ENCODE results near the gene TUBA3E.
"Not testable (repeated sequence)": the region's sequence is repeated elsewhere in the genome, so short reads cannot be mapped to it uniquely, and the experiment has no call there.

The TUBA3E gene

DNA sequence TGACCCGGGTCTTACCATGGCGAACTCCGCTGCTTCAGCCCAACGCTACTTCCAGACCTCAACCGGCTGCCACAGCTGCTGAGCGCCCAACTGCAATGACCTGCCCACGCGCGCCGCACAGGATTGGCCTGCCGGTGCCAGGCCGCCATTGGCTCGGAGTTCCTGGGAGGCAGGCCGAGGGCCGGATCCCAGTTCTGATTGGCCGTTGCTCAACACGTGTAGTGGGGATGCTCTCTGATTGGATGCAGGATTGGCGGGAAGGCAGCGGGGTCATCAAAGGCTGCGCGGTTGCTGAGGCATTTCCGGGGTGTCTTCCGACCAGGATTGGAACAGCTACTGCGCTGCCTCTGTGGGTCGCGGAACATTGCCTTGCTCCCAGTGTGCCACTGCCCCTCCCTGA is at the start of gene TUBA3E:
Gene TUBA3E, minus strand, starts transcription at position 97 of the 400 bp plus-strand sequence. Its CDS starts 79 bp downstream, at position 18.
- no peak for DNase-seq (ENCODE audit: low spot score)

GRCh38 chr2:130246430-130246829 is 48.2 kb upstream of the TUBA3E start:
- DNase-seq (ENCODE audit: low spot score) = no peak

GRCh38 chr2:130245976-130246375 is 47.7 kb upstream of the TUBA3E start:
- DNase-seq (ENCODE audit: low spot score) = no peak

DNA sequence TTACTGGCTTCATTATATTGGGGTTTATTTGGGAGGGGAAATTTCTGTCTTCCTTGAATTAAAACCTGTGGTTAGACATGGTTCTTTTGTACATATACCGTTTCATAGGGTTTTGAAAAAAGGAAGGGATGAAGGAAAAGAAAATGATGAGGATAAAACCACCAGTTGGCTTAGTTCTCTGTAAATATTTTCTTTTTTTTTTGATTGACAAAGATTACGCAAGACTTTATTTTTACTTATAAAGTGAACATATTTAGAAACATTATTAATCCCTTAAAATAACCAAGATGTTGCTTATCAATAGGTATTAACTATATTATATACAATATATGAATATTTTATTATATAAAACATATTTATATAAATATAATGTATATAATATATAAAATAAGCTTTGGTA is 45.1 kb upstream of the TUBA3E start:
- no peak for DNase-seq (ENCODE audit: low spot score)

DNA sequence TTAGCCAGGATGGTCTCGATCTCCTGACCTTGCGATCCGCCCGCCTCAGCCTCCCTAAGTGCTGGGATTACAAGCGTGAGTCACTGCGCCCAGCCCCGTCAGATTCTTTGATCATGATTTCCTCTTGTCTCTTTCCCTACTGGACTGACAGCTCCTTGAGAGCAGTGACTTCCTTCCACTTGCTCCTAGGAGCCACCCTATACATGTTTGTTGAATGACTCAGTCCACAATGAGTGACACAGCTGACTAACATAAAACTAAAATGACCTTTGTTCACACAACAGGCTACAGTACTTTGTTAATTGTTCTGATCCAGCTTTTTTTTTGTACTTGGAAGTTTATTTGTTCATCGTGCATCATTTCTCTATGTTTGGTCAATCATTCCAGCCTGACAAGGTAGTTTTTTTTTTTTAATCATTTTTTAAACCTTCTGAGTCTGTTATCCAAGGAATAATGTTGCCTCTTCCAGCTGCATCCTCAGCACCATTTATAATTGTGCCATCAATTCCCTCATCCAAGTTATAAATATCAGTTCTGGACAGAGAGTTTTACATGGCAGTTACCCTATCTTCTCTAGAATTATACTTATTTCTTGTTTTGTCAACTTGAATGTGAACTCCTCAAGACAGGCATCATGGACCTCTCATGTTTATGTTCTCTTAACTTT is 42.9 kb upstream of the TUBA3E start:
- DNase-seq (ENCODE audit: low spot score) = no peak

DNA sequence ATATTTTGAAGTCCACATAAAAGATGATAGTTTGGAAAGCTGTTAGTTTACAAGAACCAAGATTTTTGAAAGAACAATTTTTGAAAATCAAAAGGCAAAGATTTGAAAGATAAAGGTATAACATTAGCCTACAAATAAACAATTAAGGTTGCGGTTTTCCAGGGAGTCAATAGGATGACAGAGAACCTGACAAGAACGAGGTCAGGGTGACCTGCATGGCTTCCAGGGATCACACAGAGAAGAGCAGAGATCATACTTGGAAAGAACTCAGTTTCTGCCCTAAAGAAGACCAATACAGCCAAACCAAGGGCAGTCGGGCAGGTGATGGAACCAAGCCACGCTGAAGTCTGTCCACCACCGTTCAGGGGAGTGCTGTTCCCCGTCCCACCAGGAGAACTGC is 41.3 kb upstream of the TUBA3E start:
- not testable (repeated sequence) for DNase-seq (ENCODE audit: low spot score)

DNA sequence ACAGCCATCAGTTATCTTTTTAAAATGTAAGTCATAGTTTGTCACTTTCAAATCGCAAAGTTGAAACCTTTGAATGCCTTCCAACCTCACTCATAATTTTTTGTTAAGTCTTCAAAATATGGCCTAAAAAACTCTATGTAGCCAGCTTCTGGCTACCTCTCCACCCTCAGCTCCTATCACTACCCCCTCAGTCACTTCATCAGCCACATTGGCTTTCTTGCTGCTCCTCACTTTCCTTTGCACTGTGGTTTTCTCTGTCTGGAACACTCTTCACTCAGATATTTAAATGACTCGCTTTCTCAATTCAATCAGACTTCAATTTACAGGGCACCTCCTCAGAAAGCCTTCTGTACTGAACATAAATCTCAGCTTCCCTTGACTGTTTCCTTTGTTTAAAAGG is 34.8 kb upstream of the TUBA3E start:
- not testable (repeated sequence) for DNase-seq (ENCODE audit: low spot score)

DNA sequence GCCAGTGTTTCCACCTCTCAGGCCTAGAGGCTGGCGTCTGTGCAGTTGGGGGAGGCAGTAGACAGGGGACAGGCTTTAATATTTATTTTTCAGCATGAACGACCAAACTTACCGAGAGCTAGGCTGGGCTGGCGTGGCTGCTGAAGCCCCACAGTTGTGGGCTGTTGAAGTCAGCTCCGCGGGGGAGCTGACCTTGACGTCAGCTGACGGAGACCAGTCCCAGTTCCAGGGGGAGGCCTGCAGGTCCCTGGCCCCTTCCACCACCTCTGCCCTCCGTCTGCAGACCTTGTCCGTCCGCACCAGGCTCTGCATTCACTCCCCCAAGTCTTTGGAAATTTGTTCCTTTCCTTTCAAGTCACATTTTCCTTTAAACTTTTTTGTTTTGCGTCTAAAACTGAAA is 33.4 kb upstream of the TUBA3E start:
- no peak for DNase-seq (ENCODE audit: low spot score)

- DNase-seq (ENCODE audit: low spot score) = not testable (repeated sequence)
Observed at GRCh38 chr2:130230907-130231306, 32.7 kb upstream of the TUBA3E start.

DNA sequence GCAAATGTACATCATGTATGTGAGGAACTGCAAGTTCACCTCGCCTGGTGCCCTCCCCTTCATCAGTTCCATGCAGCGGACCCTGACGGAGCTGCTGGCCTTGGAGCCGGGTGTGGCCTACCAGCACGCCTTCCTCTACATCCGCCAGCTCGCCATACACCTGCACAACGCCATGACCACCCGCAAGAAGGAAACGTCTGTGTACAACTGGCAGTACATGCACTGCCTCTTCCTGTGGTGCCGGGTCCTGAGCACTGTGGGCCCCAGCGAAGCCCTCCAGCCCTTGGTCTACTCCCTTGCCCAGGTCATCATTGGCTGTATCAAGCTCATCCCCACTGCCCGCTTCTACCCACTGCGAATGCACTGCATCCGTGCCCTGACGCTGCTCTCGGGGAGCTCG is 32.1 kb upstream of the TUBA3E start:
- DNase-seq (ENCODE audit: low spot score) = not testable (repeated sequence)

- DNase-seq (ENCODE audit: low spot score) = not testable (repeated sequence)
Observed at GRCh38 chr2:130229161-130229510, 30.9 kb upstream of the TUBA3E start.

GRCh38 chr2:130228467-130229160 is 30.4 kb upstream of the TUBA3E start:
- DNase-seq (ENCODE audit: low spot score) = not testable (repeated sequence)

GRCh38 chr2:130228005-130228404 is 29.8 kb upstream of the TUBA3E start:
- not testable (repeated sequence) for DNase-seq (ENCODE audit: low spot score)

DNA sequence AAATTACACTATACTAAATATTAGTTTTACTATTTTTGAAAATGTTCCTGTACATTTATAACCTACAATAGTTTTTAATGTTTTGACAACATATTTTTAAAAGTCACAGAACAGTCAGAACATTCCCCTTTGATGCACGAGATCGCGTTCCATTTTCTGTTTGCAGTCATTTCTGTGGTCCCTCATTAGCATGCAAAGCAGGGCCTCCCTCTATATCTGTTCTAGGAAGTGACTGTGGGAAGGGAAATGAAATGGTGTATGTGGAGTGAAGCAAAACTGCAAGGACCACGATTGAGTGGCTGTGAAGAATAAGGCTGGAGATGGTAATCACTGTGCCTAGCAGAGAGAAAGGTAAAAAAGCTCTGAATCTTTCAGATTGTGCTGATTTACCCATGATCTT is 24.3 kb upstream of the TUBA3E start:
- not testable (repeated sequence) for DNase-seq (ENCODE audit: low spot score)

DNA sequence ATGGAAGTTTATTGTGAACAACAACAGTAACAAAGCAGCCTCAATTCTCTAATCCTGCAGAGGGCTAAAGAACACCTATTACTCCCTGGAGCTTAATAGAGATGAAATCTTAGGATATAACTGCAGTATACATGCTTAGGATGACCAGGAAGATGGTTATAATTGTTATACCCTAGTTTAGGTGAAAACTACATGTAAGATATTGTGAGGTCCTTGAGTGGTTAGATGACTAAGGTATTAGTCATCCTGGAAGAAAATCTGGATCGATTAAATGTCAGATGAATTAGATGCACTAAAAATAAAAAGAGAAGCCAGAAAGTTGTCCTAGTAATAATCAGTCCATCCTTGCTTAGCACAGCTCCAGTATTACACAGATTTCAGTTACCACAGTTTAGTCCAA is 22.3 kb upstream of the TUBA3E start:
- not testable (repeated sequence) for DNase-seq (ENCODE audit: low spot score)

- not testable (repeated sequence) for DNase-seq (ENCODE audit: low spot score)
Observed at GRCh38 chr2:130219147-130219546, 20.9 kb upstream of the TUBA3E start.

- DNase-seq (ENCODE audit: low spot score) = not testable (repeated sequence)
Observed at GRCh38 chr2:130207051-130207450, 8.8 kb upstream of the TUBA3E start.

DNA sequence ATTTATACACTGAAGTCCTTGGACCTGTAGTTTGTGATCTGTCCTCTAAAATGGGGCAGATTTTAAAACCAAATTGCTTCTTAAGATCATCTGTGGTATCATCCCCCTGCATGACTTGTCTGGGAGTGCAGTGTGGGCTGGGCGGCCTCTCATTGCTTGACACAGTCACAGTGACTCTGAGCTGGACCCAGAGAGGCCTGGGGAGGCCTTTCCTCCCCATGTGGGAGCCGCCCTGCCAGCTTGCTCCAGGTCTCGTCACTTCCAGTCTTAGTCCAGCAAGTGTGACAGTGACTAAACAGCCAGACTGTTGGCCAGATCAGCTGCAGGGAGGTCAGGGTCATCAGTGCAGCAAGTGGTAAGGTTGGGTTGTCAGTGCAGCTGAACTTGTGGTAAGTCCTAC is 4.9 kb upstream of the TUBA3E start:
- not testable (repeated sequence) for DNase-seq (ENCODE audit: low spot score)

DNA sequence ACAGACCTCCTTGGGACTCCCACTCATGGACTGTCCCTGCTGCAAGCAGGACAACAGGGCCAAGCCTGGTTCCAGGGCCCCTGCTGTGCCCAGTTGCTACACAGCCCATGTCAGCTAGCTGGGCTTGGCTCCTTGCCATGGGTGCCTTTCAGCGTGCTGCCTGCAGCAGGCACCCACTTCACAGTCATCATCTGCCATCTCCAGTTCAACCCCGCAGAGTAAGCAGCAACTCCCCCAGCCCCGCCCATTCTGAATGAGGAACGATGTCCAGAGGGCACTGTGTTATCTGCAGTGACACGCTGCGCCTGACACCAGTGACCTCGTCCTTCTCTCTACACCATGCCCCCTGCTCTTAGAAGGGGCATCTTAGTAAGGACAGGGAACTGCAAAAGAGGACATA is 4.3 kb upstream of the TUBA3E start:
- DNase-seq (ENCODE audit: low spot score) = not testable (repeated sequence)

DNA sequence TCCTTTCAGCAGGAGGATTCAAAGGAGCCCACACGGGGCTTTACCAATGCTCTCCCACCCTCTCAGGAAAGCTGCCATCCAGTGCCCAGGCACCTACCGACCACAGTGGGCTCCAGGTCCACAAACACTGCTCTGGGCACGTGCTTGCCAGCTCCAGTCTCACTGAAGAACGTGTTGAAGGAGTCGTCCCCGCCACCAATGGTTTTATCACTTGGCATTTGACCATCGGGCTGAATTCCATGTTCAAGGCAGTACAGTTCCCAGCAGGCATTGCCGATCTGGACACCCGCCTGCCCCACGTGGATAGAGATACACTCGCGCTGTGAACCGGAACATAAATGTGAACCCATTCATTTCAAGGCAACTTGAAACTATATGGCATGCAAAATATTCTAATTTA is 2.2 kb downstream of the TUBA3E start:
- DNase-seq (ENCODE audit: low spot score) = not testable (repeated sequence)

DNA sequence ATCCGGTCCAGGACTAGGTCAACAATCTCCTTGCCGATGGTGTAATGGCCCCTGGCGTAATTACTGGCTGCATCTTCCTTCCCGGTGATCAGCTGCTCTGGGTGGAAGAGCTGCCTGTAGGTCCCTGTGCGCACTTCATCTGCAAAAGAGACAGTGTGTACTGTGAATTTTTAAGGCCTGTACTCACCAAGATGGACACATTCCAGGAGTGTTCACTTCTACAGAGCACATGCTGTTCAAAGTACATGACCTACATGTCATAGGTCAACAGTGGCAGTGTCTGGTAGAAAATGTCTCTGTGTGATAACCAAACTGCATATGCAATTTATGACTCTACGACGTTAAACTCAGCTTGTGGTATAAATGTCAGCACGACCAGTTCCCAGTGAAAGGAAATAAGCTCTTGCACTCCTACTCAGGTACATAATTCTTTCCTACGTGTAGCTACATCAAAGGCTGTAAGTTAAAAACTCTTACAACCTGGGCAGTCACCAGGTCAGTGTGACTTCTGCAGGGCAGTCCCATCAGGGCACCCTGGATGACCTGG is 3.1 kb downstream of the TUBA3E start:
- DNase-seq (ENCODE audit: low spot score) = not testable (repeated sequence)

GRCh38 chr2:130193824-130194223 is 4.4 kb downstream of the TUBA3E start:
- not testable (repeated sequence) for DNase-seq (ENCODE audit: low spot score)

GRCh38 chr2:130192451-130192850 is 5.8 kb downstream of the TUBA3E start:
- not testable (repeated sequence) for DNase-seq (ENCODE audit: low spot score)
